Kidney (tissue), 14 donors: ENCODE data around the gene SYT6. TPM values are rescaled to one million over a fixed set of nuclear protein-coding genes. Genes with fewer than 3 reads are reported as not detected.

Source experiments
- DNase-seq, 5 donors: peaks; one replicate each; pipeline ENCODE4 v3.0.0-alpha.2; 2013 to 2020
- FAIRE-seq: peaks from 2 replicates; lab custom pipeline; 2012; peaks lifted over from hg19 to GRCh38; lab: Jason Lieb, UNC
- H3K27ac ChIP-seq, 2 donors: one replicate each; pipeline ENCODE4 v1.7.0; 2013; ENCODE audit warnings: low read depth in 2 of 2, low read length in 2 of 2, inconsistent platforms in 1 of 2
- H3K27me3 ChIP-seq: one replicate; pipeline ENCODE4 v1.7.1; 2013; ENCODE audit warnings: low read length, inconsistent platforms; ENCODE audit not compliant: control insufficient read depth, insufficient read depth
- H3K36me3 ChIP-seq, 3 donors: one replicate each; pipeline versions ENCODE4 v1.7.0 to v1.7.1; 2013; ENCODE audit warnings: low read length in 3 of 3, control low read depth in 1 of 3, inconsistent platforms in 1 of 3; ENCODE audit not compliant: insufficient read depth in 3 of 3, control insufficient read depth in 2 of 3
- H3K4me1 ChIP-seq, 3 donors: one replicate each; pipeline versions ENCODE4 v1.7.0 to v1.7.1; 2013; ENCODE audit warnings: low read length in 3 of 3, inconsistent platforms in 1 of 3, low read depth in 1 of 3; ENCODE audit not compliant: control insufficient read depth in 2 of 3, insufficient read depth in 2 of 3
- H3K4me3 ChIP-seq, 3 donors: one replicate each; pipeline versions ENCODE4 v1.7.0 to v1.8.1; 2013; ENCODE audit warnings: low read length in 3 of 3, control low read depth in 1 of 3, inconsistent platforms in 1 of 3
- H3K9ac ChIP-seq, 3 donors: one replicate each; pipeline versions ENCODE4 v1.7.0 to v1.7.1; 2013; ENCODE audit warnings: low read length in 3 of 3, control low read depth in 1 of 3, inconsistent platforms in 1 of 3
- H3K9me3 ChIP-seq, 3 donors: one replicate each; pipeline versions ENCODE4 v1.7.0 to v1.7.1; 2013; ENCODE audit warnings: low read length in 3 of 3, control low read depth in 1 of 3, inconsistent platforms in 1 of 3; ENCODE audit not compliant: control insufficient read depth in 2 of 3, insufficient read depth in 1 of 3
- CTCF ChIP-seq: IDR thresholded peaks from 3 replicates; pipeline ENCODE4 v1.5.1; 2012; ENCODE audit warnings: mild to moderate bottlenecking, moderate library complexity, borderline replicate concordance; ENCODE audit not compliant: insufficient read depth; ENCODE audit errors: extremely low read depth
- intact Hi-C: fragments of 100-400 bp; cut with DNase I; formaldehyde crosslinking; loops from one replicate; pipeline ENCODE4 v1.11.1; 2022
- polyA plus RNA-seq: library from polyadenylated mRNA; stranded (reverse); fragments of 350-450 nt; fragmentation: Illumina TruSeq; extraction: RNeasy Lipid Tissue Mini Kit (QIAGEN cat#74804); gene quantifications from one replicate; pipeline ENCODE4 v1.2.3, GENCODE V29; 2014; ENCODE audit warnings: low read depth, low replicate concordance; ENCODE audit not compliant: insufficient read depth
- total RNA-seq: library from RNA; stranded (reverse); fragmentation: NEBNext Ultra II Directional; extraction: Animal tissue kit (Norgen Biotek cat#: 25700); gene quantifications from one replicate; pipeline ENCODE4 v1.2.1, GENCODE V29; 2021
- donor health status: control.
- donor health status: control.
- donor health status: control.
- donor health status: control.
- donor health status: control.
- donor health status: DM: yes; HTN: yes; CAD: no.
- donor health status: Normal renal cell carcinoma (clear cell type).

SYT6 gene
- total and polyA plus RNA-seq, 2 donors from 2014 or later, result 0.06 to 1.7 TPM

GRCh38 chr1:114152089-114152507 lies 1.6 kb downstream of the SYT6 start:
- intact Hi-C loops, result no loop called here
- Histone ChIP-seq H3K4me1 (peaks cover 0 to 13% (median 0%) of the 10 kb centered on the region in 3 donors), H3K27ac (no peak overlapping the region), H3K9me3 (no peaks in the 10 kb centered on the region), H3K9ac (no peak overlapping the region), H3K4me3 (peak overlapping the region in 1 of 3 donors; percentile 41), H3K36me3 (no peaks in the 10 kb centered on the region), H3K27me3 (peaks cover 32% of the 10 kb centered on the region)
- FAIRE-seq (no peak), DNase-seq (no peak)
- TF ChIP-seq CTCF, result no peak

DNA sequence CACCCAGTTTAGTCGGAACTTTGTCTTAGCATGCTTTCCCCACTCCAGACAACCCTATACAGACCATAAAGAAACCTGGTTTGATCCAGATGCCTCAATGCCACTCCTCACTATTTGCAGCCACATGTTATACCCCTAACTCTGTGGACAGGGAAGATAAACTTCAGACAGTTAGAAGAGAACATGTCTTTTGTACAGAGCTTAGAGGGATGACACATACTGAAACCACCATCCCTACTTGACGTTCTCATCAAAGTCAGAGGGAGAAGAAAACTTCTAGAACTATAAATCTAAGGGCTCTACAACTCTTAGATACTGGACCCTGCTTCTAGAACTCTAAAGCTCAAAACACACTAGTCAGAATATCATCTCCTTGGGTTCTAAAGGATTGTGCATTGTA lies 3.7 kb downstream of the SYT6 start:
- intact Hi-C loops, result no loop called here
- H3K4me1 ChIP-seq, result peaks cover 0 to 13% (median 0%) of the 10 kb centered on the region in 3 donors

DNA sequence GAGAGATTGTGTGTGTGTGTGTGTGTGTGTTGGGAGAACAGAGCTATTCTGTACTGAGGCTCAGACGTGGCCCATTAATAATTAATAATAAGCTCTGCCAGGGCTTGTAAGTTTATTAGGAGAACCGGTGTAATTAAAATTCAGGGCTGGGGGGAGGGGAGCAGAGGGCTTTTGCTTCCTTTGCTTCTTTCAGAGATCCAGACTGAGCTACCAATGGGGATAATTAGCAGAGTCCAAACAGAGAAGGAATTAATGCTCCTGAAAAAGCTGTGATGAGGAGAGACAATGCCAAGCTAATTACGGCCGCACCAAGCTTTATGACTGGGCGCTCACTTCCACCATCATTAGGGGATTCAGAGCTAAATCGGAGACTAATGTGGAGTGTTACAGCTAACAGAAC lies 4.5 kb downstream of the SYT6 start:
- DNase-seq (no peak), FAIRE-seq (no peak)
- intact Hi-C loops, result no loop called here
- Histone ChIP-seq H3K9me3 (no peaks in the 10 kb centered on the region), H3K4me1 (peaks cover 0 to 13% (median 0%) of the 10 kb centered on the region in 3 donors), H3K36me3 (no peaks in the 10 kb centered on the region), H3K9ac (no peak overlapping the region), H3K27me3 (peaks cover 16% of the 10 kb centered on the region), H3K4me3 (no peak overlapping the region), H3K27ac (no peak overlapping the region)
- TF ChIP-seq CTCF, result no peak

More for the DNA sequence above, 3.7 kb downstream of the SYT6 start:
- no peaks in the 10 kb centered on the region for H3K36me3 ChIP-seq
- FAIRE-seq, result no peak
- no peak overlapping the region for H3K9ac ChIP-seq
- no peak overlapping the region for H3K4me3 ChIP-seq
- H3K27ac ChIP-seq, result no peak overlapping the region
- H3K27me3 ChIP-seq, result peaks cover 23% of the 10 kb centered on the region
- H3K9me3 ChIP-seq, result no peaks in the 10 kb centered on the region
- no peak for DNase-seq
- no peak for TF ChIP-seq CTCF

DNA sequence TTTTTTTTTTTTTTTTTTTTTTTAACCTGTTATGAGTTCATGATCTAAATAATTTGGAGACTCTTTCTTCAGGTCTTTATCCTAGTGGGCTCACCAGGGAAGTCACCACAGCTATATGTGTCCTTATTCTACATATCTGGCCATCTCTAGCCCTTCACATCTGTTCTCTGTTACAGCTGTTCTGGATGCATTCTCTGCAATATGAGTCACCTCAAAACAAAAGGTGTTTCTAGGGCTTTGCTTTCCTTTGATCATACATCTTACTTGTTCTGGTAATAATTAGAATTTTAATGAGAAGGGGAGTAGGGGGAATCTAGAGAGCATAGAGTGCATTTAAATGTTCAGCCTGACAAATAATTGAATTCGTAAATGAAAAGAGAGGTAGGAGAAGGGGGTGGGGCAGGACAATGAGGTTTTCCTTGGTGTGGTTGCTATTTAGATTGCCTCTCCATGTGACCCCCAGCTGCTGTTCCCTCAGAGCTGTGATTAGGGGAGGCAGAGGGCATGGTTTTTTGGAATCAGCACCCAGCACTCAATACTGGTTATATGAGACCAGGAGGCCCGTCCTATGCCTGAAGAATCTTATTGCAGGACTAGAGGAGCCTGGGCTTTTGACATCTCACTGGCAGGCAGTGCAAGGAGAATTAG lies 8.0 kb downstream of the SYT6 start:
- no peaks in the 10 kb centered on the region for H3K36me3 ChIP-seq
- no peak for FAIRE-seq
- no peak overlapping the region for H3K27ac ChIP-seq
- intact Hi-C loops, result no loop called here
- H3K9me3 ChIP-seq, result no peaks in the 10 kb centered on the region
- no peak overlapping the region for H3K9ac ChIP-seq
- no peaks in the 10 kb centered on the region for H3K4me1 ChIP-seq
- H3K27me3 ChIP-seq, result peaks cover 2% of the 10 kb centered on the region
- no peak for DNase-seq
- no peak for TF ChIP-seq CTCF
- no peak overlapping the region for H3K4me3 ChIP-seq
